Right kidney (tissue), 1 donor: ENCODE data around the gene ESRP2.
A peak's percentile ranks its signal among the peaks of the same experiment; 100 is the strongest.

ENCODE experiments used
- DNase-seq: peaks from one replicate; pipeline ENCODE4 v3.0.0-alpha.2; 2016

Gene ESRP2

DNA sequence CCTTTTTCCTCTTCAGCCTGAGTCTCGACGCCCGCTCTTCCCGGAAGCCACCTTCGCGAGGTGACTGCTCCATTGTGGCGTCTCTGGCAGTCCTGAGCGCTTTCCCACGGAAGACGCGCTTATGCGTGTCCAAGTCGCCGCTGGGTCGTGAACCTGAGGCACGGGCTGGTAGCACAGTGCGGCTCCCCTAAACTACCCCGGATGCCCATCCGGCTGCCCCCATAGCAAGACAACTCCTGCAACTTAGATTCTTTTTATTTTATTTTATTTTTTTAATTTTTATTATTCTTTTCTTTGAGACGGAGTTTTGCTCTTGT lies 2.1 kb upstream of the ESRP2 start:
- no peak for DNase-seq

DNA sequence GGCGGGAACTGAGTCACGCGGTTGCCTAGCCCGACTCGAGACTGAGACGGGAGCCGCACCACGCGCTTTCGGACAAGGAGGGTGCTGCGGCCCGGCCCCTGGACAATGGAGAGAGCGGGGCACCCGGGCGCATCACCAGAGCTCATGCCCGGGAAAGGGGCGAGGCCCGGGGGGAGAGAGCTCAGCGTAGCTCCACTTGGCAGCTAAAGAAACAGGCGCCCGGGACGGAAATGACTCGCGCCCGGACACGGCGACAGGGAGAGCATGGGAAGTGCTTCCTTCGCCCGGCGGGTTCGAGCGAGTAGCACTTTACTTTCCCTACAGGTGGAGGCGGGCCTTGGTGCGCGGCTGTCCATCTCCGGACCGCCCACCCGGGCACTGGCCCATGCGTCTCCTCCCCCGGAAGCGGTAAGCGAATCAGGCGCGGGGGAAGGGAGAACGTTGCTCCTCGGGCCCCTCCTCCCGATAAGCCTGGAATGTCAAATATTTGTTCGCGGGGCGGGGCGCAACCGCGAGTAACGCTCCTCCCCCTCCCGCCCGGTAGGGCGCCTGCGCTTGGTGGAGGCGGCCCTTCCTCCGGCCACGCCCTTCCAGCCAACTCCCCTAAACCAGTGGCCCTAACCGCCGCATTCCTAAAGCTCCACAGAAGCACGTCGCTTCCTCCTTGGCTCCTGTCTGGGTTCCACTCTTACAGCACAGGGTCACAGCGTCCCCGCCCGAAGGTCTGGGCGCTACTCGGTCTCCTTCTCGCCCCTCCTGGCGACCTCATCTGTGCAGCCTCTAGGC lies 1.5 kb upstream of the ESRP2 start:
- DNase-seq, result peak; percentile 97

DNA sequence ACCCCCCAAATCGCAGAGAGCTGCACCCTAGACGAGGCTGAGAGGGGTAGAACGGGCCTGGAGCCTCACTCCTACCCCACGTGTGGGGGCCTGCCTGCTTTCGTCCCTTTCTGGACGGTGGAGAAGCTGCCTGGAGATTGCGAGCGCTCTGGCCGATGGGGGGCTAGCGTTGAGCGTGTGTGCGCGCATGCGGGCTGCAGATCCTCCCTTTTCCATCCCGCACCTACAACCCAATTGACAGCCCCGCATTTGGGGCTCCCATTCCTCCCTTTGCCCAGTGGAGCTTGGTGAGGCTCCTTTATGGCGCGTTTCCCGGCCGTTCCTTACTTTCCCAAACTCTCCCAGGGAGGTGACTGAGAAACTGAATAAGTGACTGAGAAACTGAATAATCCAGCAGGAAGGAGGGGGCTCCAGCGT lies 907 bp upstream of the ESRP2 start:
- DNase-seq, result no peak

DNA sequence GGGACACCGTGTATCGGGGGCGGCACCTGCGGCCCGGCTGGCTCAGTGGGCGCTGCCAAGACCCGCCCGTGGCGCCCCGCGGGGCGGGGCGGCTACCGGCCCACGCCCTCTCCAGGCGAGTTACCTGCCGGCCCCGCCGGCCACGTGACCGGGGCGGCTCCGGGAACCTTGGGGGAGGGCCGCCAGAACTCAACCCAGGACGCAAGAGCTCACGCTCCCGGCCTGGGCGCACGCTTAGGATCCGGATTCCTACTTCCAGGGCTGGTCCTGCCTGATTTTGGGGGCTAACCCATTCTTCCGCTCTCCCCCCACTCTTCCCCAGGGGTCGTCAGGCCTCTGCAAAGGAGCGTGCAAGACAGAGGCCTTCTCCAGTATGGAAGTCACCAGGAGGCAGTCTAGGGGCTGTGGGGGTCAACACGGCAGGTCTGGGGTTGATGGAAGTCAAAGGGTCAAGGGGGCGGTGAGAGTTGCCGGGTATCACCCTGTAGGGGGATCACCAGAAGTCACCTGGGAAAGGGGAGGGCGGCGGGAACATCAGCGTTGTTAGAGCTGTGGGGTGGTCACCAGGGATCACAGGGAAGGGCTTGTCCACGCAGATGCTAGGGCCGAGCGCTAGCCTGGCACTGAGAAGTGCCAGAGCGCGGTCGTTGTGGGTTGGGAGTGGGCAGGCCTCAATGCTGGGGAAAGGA lies 354 bp upstream of the ESRP2 start:
- peak; percentile 76 for DNase-seq

DNA sequence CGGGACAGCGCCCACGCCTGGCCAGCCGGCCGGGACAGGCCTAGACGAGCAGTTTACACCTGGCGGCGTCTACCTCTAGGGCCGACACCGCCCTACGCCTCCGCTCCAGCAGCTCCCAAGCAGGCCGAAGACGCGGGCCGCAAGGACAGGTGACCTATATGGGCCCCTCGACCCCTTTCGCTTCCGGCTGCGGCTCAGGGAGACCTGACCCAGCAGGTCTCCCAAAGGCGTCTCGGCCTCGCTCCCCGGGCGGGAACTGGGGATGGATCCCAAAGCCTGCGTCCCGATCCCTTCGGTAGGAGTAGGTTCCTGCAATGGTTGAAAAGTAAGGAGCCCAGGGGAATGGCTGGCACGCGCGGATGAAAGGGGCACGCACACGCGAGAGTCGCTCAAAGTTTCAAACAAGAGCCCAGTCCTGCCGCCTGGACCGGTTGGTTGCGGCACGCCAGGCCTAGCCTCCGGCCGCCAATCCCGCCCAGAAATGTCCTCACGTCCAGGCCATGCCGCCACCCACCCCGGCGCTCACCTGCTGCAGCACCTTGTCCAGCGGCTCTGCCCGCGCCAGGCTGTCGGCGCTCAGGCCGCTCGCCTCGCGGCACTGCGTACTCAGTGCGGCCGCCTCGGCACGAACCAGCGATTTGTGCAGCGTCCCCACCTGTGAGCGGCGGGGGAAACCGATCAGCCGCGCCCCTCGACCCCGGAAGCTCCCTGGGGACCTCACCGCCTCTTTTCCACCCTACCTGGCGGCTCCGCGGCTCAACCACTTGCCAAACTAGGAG lies 630 bp downstream of the ESRP2 start:
- DNase-seq, result peak; percentile 74

DNA sequence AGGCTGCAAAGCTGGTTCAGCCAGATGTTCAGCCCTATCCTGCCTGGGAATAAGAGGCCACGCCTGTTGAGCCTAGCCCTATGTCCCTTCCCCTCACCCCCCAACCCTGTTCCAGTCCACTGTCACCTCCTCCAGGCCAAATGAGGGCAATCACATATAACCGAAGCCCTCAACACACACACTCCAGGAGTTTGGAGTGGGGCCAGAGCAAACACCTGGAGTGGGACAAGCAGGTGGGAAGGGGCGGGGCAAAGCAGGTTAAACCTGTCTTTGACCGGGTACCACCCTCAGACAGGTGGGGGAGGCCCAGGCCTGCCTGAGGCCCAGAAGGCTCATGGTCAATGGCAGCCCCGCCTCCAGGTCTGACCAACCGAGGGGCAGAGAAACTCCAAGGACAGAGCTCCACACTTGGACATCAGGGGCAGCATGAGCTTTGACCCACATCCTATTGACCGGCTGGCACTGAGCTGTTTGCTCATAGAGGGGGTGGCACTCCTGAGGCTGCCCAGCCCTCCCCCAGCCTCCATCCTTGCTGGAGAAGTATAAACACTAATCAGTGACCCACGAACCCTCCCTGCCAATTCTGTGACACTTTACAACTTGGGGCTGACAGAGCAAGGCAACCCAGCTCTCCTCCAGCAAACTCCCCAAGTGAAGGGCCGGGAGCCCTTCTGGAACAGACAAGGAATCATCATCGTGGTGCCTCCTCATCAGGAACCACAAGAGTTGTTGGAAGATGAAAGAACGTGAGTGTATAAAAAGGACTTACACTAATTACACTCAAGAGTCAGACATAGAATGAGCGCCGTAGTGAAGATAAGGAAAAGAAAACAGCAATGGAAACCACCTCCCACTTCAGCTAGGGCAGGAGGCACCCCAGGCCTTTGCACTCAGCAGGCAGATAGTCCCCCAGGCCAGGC lies 1.5 kb downstream of the ESRP2 start:
- DNase-seq, result peak; percentile 63

DNA sequence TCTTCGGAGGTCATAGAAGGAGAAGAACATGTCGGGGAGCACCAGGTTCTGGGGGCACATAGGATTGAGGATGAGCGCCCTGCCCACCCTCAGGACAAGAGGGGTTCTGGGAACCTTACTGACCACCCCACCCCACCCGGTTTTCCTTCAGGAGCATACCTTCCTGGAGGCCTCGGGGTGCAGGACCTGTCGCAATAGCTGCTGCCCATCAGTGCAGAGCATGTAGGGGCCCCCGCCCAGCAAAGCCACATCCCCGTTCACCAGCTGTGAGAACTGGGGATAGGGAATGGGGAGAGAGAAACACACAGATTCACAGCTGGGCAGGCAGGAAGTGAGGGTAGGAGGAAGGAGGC lies 2.1 kb downstream of the ESRP2 start:
- DNase-seq, result no peak

DNA sequence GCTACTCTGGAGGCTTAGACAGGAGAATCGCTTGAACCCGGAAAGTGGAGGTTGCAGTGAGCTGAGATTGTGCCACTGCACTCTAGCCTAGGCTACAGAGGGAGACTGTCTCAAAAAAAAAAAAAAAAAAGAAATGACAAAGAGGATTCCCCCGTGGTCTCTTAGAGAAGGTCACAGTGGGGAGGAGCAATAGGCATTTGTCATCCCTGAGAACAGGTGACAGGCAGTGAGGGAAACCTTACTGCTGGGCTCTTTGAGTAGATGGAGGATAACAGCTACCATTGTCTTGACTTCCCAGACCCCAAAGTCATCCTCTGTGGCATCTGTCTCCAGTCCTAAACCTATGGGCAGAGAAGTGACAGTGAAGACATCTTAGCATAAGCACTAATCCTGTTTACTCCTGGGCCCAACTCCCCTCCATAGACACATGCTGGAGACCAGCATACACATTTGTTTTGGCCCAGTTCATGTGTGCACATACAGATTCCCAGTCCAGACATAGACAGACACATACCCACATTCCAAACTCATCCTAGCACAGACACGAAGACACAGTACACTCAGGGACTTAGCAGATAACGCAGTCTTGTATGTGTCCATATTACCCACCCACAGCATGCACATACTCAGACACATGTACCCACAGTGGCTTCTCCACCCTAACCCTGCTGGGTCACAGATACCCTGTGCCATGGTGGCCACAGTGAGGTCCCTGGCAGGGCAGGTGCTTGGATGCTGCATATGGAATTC lies 2.7 kb downstream of the ESRP2 start:
- no peak for DNase-seq

DNA sequence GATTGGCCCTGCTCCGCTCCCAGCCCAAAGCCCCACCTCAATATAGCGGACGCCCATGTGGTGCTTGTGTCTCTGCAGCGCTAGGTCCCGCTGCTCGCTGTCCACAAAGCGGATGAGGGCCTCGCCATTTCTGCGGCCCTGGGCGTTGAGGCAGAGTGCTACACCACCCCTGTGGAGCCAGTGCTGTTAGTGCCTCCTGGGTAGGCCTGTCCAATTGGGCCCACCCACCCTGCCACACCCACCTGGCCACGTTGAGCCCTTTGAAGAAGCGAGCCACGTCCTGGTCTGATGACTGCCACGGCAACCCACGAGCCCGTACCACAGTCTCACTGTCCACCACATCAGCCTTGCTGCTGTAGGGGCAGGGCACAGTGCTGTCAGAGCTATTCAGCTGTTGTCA lies 3.6 kb downstream of the ESRP2 start:
- DNase-seq, result no peak

DNA sequence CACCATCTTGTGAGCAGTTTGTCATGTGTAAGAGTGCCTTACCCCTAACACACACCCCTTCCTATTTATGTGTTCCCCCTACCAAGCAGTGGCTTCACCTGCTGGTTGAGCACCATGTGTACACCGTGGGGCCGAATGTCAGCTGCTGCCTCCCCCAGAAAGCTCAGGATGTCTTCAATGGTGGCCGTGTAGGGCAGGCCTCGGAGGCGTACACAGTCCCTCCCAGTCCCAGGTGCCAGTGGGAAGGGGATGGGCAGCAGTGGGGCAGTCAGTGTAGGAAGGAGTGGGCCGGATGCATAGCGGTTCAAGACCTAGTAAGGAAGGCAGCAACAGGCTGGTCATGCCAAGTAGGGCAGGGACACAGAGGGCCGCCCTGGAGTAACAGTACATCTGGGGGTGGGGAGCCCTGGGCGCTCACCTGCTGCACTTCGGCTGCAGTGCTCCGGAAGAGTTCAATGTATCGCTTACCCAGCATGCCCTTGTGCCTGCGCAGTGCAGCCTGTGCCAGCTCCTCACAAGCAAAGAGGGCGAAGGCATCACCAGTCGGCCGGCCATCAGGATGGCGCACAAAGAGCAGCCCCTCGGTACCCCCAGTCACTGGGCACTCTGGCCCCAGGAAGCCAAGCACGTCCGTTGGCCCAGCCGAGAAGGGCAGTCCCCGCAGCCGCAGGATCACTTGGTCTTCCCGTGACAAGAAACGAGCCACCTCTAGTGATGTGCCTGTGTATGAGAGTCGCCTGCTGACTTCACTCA lies 4.4 kb downstream of the ESRP2 start:
- no peak for DNase-seq

DNA sequence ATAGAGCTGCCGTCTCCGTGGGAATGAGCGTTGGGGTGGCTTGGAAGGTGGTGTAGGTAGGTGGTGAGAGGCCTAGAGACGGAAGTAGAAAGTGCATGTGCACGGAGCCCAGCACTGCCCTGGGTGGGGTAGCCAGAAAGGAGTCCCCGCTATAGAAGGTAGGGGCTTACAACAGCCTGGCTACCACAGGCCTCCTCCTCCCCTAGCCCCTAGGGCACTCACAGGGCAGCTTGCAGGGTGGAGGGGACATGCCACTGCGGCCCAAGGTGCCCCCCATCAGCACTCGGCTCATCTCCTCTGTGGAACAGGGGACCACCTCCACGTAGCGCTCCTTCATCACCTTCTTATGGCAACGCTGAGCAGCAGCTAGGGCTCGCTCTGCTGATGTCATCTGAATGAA lies 5.0 kb downstream of the ESRP2 start:
- no peak for DNase-seq

DNA sequence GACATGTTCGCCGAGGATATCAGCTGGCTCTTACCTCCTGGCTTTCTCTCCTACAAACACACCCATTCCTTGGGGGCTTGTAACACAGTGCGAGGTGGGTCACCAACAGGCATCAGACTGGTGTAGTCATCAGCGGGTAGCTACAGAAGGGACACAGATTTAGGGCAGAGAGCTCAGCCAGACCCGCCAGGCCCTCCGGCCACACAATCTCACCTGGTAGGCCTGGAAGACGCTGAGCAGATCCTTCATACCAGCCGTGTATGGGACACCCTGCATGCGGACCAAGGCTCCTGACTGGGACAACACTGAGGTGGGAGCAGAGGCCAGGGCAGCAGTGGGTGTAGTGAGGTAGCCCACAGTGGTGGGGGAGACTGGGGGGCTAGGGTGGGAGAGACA lies 5.8 kb downstream of the ESRP2 start:
- DNase-seq, result no peak

DNA sequence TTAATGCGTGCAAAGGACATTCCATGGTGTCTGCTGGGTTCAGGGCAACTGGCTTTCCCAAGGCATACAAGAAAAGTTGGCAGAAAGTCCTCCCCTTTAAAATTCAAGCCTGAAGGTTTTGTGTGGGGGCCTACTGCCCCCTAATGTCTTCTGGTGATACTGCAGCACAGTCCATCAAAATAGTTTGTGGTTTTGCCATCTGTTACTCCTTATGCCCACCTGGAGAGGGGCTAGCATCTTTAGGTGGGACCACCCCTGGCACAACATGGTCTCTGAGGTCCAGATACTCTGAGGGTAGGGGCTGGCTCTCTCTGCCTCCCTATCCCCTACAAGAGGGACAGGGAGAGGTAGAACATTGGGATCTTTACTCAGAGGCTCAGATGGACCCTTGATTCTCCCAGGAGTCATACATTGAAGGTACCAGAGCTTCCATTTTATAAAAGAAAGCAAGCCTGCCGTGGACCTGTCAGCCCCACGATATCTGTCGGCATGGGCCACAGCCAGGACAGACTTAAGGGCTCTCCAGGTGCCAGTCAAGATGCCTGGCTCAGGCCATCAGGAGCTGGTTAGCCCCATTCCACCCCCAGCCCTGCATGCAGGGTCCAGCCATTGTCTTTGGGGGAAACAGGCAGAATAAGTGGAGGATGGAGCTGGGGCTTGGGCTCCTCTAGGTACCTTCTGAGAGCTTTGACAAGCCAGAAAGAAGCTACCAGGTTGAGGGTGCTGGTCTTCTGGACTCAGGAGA lies 6.3 kb downstream of the ESRP2 start:
- DNase-seq, result peak; percentile 38

DNA sequence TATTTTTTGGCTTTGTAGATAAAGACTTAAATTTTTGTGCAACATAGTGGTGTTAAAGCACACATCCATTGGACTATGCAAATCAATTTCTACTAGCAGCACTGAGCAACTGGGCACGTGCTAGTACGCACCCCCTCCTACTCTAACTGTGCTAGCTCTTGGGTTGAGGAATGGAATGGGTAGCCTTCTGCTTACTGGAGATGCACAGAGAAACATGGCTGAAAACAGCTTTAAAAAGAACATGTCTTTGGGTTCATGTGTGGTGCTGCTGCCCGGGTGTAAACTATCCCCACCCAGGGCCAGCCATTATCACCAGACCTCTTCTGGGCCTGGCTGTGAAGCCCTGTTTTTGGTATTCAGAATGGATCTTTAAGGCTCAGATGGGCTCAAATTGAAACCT lies 7.3 kb downstream of the ESRP2 start:
- DNase-seq, result no peak

DNA sequence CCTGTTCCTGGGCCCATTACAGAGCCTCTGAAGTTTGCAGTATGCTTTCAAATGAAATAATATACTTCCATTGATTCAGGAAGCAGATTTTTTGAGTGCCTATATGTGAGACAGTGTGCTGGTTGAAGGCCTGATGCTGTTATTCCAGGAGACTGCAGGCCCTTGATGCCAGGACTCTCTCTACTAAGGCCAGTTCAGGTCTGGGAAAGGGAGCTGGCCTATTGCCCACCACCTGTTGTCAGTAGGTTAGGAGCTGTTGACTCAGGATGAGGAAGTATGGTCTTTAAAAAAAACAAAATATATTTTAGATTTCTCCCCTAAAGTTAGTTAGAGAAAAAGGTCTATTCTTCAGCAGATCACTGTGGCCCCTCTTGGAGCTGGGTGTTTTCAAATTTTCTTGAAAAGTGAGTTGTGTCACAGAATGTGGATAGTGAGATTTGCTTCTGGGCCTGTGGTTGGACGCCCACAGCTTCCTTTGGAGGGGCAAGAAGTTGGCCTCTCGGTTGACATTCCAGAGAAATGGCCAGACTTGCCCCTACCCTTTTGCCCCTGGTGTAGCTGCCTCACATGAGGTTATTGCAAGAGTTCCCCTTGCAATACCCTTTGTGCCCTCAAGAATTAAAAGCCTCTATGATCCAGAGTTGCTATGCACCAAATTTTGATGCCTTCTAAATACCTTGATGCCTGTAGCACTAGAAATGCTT lies 7.9 kb downstream of the ESRP2 start:
- no peak for DNase-seq

DNA sequence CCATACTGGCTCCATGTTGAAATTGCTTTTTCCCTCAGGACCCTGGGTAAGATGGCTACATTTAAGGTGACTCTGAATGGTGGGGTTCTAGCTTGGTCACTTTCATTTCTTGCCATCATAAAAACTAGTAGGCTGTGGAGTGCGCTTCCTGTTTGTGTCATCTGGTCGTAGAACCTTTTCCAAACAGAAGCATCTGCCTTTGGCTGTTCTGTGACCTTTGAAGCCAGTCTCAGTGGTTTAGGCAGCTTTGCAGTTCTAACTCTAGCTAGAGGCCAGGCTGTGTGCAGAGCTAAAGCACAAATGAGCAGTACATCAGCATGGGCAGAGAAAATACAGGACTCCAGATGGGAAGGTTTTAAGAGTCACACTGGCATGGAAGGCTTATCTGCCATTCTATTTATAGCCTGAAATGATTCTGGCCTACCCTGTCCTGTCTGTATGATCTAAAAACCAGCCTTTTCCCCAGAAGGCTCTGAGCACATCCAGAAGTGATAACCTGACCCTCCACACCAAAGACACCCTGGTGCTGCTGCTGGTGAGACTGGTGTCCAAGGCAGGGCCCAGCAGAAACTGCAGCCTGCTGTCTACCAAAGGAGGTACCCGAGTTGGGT lies 8.6 kb downstream of the ESRP2 start:
- DNase-seq, result no peak

DNA sequence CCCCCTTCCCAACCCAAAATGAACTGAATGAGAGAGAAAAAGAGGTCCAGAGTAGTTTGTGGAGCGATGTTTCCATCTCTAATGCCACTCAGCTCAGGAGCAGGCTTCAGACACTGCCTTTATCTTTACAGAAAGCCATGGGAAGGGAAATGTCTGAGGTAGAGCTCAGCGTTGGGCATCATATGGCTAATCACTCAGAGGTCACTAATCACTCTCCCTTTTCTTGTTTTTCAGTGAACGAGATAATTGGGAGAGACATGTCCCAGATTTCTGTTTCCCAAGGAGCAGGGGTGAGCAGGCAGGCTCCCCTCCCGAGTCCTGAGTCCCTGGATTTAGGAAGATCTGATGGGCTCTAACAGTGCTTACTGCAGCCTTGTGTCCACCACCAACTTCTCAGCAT lies 9.8 kb downstream of the ESRP2 start:
- DNase-seq, result no peak

DNA sequence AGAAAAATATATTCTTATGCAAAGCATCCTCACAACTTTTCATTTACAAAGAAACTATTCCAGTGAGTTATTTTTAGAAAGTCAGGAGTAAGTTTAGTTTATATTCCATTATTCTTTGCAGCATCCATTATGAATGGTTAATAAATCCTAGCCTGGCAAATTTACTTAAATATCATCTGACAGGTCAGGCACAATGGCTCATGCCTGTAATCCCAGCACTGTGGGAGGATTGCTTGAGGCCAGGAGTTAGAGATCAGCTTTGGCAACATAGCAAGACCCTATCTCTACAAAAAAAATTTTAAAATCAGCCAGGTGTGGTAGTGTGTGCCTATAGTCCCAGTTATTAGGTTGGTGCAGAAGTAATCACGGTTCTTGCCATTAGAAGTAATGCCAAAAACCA lies 12.9 kb downstream of the ESRP2 start:
- no peak for DNase-seq

DNA sequence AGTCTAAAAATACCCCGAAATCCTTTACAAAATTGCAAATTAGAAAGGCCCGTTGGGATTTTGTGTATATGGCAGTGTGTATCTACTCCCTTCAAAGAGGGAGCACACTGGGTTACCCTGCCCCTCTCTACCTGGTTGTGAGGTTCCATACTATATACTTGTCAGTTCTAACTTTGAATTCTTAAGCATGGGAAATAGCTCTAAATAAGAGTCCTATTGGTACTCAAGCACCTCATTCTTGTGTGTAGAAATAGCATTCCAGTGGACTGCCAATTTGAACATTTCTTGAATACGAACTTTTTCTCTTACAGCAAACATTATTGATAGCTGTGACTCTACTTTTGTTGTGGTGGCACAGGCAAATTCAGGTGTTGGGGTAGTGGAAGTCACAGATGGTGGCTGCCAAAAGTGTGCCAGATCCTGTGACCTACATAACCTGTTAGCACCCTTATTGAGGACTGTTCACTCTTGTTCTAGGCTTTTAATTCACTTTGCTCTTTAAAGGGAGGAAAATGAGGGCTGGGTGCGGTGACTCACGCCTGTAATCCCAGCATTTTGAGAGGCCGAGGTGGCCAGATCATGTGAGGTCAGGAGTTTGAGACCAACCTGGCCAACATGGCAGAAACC lies 16.1 kb downstream of the ESRP2 start:
- DNase-seq, result no peak
